Testis (tissue), 2 donors: Measurements from ENCODE around the gene RHOT1.

Source experiments
- POLR2A ChIP-seq: fragments of 450-650 bp; IDR thresholded peaks from one replicate; pipeline ENCODE4 v1.6.1; 2017; ENCODE audit warnings: antibody characterized with exemption, mild to moderate bottlenecking, moderate library complexity
- TF ChIP-seq, protein P1 (sequence below), 3 experiments: fragments of 450-650 bp in 2 of 3; fragments of 200-600 bp in 1 of 3; sonication (generic) in 1 of 3; IDR thresholded peaks; one replicate each; pipeline ENCODE4 v1.5.1; 2016 to 2019; ENCODE audit warnings: antibody characterized with exemption in 3 of 3, mild to moderate bottlenecking in 2 of 3, moderate library complexity in 1 of 3

DNA sequence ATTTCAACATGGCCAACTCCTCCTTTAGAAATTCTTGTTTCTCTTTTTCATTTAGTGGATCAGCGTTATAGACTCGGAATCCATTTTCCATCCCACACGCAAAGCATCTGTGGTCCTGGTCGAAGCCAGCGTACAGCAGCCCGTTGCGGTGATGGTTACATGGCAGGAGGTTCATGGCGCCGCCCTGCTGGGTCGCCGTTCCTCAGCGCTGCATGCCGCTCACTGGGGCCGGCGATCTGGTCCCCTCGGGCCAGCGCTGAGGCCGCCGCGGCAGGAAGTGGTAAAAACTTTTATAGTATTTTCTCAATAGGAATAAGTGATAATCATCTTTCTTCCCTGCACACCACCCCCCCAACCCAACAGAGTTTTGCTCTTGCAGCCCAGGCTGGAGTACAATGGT lies 29.9 kb upstream of the RHOT1 start:
- TF ChIP-seq, protein P1, sequence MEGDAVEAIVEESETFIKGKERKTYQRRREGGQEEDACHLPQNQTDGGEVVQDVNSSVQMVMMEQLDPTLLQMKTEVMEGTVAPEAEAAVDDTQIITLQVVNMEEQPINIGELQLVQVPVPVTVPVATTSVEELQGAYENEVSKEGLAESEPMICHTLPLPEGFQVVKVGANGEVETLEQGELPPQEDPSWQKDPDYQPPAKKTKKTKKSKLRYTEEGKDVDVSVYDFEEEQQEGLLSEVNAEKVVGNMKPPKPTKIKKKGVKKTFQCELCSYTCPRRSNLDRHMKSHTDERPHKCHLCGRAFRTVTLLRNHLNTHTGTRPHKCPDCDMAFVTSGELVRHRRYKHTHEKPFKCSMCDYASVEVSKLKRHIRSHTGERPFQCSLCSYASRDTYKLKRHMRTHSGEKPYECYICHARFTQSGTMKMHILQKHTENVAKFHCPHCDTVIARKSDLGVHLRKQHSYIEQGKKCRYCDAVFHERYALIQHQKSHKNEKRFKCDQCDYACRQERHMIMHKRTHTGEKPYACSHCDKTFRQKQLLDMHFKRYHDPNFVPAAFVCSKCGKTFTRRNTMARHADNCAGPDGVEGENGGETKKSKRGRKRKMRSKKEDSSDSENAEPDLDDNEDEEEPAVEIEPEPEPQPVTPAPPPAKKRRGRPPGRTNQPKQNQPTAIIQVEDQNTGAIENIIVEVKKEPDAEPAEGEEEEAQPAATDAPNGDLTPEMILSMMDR (IDR thresholded peaks at IDR 0.05), result no peak
- no peak for TF ChIP-seq POLR2A
